Activated CD8-positive, alpha-beta memory T cell treated with anti-CD3 and anti-CD28 coated beads for 48 hours (primary cell): ENCODE results near the gene BTRC.
"Not testable (repeated sequence)": the region's sequence is repeated elsewhere in the genome, so short reads cannot be mapped to it uniquely, and the experiment has no call there.

Experiments used
- DNase-seq, 3 experiments: peaks; one replicate each; pipeline ENCODE4 v3.0.0-alpha.2; 2020; ENCODE audit warnings: low read depth in 2 of 3, low spot score in 2 of 3

Gene BTRC

DNA sequence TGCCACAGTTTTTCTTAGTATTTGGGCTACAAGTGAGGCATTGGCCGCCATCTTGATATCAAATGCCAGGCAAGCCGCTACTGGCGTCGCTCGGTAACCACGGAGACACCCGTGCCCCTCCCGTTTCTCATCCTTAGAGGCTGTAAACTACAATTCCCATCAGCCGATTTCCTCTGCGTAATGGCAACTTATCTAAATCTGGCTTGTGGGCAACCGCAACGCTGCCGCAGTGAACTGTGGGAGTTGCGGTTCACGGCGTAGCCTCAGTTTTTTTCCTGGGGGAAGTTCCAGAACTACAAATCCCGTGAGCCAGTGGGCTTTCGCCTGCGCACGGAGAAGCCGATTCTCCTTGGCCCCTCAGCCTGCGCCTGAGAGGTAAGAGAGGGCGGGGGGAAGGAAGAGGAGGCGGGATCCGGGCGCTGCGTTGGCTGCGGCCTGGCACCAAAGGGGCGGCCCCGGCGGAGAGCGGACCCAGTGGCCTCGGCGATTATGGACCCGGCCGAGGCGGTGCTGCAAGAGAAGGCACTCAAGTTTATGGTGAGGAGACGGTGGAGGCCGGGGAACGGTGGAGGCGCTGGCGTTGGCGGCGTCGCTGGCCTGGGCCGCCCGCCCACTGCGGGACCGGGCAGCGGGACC lies at the start of gene BTRC:
Gene BTRC (plus strand): TSS at position 474 of the 636 bp plus-strand sequence. CDS start 16 bp downstream, at position 490.
- peak; percentile 73 to 92 (median 90) for DNase-seq

DNA sequence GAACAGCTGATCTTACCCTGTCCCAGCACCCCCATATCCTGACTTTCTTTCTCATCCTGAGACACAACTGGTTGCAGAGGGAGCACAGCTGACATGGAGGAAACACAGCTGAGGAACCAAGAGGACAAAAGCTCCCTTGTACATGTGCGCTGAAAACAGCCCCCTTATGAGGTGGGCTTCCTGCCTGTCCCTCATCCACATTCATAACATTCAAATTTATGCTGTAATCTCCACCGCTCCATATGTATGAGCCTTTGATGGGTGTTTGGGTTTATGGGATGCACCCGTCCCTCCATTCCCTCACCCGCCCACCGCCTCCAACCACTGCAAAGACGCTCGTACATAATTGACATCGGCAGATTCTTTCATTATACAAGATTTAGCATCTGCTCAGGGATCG lies 49.6 kb upstream of the BTRC start:
- DNase-seq: no peak

DNA sequence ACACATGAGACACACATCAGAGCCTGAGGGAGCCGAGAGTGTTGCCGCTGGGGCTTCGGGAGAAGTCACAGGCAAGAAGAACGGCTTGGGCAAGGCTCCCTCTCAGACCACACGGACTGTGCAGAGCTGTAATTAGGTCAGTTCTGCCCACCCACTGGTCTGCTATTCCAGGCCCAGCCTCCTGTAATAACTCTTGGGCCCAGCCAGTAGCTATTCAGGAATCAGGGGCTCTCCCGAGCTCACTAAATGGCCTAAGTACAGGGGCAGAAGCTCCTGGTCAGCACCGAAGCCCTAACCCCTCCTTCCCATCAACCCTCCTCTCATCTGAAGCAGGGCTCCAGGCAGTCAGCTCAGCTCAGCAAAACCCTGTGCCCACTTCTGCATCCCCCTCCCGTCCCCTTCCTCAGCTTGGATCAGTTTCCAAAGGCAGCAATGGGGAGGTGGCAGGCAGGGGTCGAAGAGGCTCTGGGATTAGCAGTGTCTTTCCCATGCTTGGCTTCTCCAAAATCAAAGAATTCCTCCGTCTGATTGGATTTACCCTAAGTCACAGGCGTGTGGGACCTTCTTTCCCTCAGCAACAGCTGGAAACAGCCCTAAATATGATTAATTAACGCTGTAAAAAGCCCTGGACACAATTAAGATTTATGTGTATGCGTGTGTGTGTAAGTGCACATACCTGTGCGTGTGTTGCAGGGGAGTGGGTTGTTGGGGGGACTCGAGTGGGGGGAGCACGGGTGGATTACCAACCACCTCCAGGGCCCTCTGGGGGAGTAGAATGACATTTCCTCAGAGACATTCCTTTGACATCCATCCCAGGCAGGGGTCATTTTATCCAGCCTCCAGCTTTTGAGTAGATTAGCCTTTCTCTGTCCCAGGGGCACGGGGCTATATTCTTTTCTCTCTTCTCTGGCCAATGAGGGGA lies 48.4 kb upstream of the BTRC start:
- DNase-seq: no peak

DNA sequence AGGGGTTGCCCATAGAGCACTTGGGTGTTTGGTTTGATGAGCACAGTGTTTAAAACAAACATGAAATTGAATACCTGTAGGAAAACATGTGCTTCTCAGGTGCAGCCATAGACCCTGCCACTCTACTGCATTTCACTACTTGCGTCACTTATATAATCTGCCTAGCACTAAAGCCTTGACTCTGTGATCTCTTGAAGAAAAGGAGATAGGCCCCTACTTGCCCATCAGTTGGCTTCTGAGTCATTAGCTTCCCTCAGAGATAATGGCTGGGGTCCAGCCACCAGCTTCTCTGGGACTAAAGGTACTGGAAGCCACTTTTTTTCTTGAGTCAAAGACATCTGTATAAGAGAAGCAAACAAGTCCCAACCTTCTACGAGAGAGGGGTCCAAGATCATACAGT lies 45.9 kb upstream of the BTRC start:
- DNase-seq: no peak

DNA sequence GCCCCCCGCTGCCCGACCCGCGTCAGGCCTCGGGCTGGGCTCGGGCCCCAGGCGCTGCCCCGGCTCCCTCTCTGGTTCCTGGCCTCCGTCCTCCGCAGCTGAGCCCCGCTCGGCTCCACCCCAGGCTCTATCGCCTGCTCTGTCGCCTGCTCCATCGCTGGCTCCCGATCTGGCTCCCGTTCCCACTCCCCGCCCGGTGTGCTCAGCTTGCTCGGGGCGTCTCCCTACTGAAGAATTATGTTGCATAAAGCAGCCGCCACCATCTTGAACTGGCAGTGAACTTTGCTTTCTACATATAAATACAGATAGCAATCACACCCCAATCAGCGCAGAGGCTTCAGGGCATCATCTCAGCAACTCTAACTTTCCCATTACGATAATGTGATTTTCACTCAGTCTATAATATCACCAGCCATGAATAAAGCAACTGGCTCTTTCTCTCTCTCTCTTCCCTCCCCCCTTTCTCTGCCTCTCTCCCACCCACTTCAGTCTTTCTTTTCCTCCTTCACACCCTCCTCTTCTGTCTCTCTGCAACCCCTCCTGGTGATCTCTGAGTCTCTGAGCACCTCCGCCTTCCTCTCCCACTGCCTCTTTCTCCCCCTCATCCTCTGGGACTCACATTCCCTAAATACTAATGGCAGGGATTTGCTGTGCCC lies 43.3 kb upstream of the BTRC start:
- DNase-seq: no peak

DNA sequence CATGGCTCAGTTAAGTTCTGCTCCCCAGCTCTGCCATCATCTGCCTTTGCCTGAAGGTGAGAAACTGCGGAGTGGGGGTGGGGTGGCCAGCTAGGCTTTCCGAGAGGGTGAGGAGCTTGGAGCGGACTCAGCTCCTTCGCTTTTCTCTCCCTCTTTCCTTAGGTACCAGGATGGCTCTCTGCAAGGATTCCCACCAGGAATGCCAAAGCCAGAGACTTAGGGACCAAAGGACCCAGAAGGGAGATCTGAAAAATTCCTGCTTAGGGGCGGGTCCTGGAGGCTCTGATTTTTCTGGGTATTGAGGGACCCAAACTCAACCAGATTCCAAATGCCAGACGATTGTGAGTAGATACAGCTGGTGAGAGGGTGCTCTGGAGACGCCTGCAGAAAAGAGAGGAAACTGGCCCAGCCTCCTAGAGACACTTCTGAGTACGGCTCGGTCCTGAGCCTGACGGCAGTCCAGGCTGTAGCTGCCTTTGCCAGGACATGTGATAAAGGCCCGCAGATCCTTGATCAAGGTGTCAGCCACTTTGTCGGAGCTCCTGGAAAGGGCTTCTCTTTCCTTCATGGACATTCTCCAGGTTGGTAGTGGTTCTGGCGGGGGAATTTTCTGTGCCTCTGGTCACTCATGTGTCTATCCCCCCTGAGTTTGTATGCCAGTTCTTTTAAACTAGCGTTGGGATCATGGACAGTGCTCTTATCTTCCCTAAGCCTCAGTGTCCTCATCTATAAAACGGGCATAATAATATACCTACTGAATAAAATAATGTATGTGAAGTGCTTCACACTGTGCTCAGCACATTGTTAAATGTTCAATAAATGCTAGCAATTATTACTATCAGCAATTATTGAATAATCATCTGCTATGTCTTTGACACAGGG lies 42.5 kb upstream of the BTRC start:
- DNase-seq: no peak

DNA sequence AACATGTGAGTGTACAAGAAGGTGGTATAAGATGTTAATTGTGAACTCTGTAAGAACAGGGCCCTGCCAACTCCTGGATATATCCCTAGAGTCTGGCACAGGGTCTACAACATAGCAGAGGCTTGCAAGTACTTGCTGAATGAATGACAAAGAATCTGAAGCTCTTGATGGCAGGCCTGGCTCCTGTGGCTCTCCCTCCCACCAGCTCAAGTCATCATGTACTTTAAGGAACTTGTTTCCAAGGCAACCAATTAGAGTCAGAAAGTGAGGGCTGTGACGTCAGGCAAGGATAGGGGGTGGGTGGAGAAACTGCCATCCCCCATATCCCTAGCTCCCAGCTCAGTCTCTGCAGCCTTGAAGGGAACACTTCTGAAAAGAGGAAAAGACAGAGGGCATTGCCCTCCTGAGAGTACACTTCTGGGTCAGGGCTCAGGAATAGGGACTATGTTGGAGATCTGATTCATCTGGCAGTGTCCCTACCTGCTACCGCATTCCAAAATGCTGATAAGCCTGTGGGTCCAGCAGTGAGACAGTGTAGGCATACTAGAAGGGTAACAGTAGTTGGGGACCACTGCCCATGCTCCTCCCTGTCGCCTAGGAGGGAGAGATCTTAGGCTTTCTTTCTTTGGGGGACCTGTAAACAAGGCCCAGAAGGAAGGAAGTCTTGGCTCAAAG lies 34.6 kb upstream of the BTRC start:
- DNase-seq: no peak

DNA sequence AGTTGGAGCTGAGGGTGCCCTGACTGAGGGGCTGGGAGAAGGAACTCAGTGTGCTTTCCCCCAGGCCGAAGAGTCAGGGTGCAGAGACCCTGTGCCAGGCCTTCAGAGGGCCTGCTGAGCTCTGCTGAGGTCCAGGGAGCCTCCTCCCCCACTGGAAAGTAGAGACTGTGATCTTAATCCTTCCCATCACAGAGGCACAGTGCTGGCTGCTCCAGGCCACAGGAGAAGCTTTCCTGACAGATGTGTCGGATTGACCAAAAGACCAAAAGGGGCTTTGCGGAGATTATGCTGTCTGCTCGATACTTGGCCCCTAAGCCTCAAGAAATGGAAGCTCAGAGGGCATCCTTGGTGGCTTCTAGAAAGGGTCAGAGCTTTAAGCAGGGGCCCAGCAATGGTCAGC lies 32.9 kb upstream of the BTRC start:
- no peak for DNase-seq

DNA sequence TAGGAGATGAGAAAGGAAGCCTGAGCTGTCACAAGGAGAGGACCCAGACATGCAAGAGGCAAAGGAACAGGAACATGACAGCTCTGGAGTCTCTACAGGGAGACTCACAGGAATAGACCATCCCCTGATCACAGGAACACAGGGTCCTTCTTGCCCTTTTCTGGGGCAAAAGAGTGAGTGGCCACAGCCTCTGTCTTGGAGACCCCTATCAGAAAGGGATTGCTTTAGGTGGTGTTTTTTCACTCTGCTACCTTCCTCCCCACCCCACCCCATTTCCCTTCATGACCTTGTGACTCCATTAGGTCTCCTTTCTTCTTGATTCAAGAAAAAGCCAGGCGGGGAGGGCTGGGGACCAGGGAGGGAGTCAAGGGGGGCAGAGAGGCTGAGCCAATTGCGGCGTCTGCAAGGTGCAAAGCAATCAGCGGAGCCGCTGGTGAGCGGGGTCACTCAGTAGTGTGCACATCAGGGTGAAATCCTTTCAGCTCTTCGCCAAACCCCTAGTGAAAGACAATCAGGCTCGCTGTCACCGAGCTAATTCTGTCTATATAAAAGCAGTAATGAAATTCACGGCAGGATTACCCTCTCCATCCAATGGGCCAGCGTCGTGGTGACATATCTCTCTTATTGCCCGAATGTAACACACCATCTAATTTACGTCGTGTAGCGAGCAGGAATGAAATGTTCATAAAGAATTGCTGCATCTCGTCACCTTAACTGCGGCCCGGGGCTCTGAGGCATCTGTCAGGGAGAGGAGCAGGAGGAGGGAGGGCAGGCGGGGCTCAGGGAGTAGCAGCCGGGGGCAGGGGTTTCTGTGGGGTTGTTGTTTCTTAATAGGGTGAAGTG lies 31.5 kb upstream of the BTRC start:
- DNase-seq: no peak

DNA sequence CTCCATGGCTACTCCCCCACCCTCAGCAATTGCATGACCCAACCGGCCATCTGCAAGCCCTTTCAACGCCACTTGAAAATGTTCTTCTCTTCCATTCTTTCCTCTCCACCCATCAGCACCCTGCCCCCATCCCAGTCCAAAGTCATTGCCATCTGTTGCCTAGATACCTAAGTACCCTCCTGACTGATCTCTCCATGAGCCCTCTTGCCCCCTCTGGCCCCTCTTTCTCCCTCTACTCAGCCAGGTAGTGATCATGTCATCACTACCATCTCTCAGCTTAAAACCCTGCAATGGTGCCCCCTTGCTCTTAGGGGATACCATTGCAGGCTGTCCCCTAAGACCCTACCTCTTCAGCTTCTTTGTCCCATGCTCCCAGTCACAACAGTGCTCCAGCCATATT lies 30.5 kb upstream of the BTRC start:
- DNase-seq: no peak

DNA sequence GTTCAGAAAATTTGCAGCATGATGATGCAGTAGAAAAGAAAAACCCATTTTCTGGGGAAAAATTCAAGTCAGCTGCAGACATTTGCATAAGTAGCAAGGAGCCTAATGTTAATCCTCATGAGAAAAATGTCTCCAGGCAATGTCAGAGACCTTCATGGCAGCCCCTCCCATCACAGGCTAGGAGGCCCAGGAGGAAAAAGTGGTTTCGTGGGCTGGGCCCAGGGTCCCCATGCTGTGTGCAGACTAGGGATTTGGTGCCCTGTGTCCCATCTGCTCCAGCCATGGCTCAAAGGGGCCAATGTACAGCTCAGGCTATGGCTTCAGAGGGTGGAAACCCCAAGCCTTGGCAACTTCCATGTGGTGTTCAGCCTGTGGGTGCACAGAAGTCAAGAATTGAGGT lies 26.5 kb upstream of the BTRC start:
- DNase-seq: not testable (repeated sequence)

DNA sequence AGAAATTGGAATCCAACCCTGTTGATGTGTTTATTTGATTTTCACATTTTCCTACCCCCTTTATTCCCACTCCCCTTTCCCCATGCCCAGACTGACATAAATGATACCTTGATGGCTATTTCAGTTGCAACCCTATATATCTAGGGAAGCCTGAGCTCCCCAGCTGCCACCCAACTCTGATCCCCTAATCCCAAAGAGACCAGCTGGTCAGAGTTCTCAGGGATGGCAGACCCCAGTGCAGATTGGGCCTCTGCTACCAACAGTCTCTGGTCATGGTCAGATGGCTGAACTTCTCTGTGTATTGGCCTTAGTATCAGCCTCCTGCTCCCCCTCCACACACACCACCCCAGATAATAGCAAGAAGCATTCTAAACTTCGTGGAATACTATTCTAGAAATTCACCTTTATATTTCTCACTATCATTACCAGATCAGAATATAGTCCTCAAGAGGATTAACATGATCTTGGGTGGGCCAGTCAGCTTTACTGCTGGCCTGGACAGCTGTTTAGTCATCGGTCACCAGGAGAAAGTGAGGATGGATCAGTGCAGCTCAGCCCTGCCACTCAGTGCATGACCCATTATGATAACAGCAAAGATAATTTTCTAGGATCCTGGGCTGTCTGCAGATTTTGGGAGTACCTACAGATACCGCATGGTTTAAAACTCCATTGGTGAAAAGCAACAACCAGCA lies 24.5 kb upstream of the BTRC start:
- DNase-seq: no peak

DNA sequence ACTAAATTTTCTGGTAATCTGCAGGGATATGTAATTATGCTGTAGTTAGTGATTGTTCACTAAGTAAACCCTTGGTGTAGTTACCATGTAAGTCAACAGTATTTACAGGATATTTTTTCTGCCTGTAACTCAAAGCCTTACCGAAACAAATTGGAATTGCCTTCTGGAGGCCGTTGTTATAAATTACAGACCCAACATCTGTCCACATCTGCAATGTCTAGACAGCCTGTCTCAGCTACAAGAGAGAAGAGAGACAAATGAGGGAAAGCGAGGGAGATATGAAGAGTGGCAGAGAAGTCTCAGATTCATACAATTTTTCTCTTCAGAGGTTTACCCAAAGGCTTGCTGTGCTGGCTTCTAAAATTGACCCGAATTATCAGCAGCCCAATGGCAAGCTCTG lies 23.7 kb upstream of the BTRC start:
- DNase-seq: no peak

DNA sequence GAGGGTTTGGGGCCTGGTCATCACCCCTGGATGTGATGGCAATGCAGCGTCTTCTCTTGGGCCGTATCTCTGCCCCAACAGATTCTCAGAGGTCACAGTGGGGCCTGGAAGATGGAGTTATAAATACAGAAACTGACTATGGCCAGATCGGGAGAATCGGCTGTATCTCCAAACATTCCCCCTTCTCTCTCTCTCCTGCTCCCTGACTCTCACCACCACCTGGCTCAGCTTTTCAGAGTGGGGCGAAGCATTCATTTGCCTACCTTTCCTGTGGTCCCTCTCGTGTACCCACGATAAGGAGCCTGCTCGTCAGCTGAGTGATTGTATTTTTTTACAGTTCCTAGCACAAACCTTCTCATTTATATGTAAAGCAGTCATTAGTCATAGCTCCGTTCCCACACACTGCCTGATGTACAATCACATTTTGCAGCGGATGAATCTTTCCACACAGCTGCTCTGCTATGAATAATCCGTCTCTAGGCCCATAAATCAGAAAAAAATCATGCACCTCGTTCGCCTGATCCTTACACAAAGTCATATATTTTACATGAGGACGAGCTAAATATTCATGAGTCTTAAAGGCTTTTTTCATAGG lies 23.2 kb upstream of the BTRC start:
- no peak for DNase-seq

DNA sequence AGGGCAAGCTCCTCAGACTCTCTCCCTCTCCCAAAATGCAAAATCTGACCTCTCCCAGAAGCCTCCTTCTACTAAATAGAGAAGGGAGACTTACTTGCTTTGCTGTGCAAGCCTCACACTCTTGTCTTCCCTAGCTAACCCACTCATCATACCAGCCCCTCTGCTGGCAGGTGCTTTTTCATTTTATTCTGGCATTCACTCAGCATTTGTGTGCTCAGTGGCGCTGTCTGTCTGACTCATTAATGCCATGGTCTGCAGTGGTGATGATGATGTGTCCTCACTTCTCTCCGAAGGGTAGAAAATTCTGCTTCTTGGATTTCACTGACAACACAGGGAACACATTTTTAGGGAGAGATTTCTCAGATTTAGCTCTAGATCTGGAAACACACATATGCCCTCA lies 22.0 kb upstream of the BTRC start:
- no peak for DNase-seq

DNA sequence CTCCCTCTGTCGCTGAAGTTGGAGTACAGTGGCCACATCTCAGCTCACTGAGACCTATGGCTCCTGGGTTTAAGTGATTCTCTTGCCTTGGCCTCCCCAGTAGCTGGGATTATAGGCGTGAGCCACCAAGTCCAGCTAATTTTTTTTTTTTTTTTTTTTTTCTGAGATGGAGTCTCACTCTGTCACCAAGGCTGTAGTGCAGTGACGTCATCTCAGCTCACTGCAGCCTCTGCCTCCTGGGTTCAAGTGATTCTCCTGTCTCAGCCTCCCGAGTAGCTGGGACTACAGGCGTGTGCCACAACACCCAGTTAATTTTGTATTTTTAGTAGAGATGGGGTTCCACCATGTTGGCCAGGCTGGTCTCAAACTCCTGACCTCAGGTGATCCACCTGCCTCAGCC lies 19.7 kb upstream of the BTRC start:
- DNase-seq: not testable (repeated sequence)

DNA sequence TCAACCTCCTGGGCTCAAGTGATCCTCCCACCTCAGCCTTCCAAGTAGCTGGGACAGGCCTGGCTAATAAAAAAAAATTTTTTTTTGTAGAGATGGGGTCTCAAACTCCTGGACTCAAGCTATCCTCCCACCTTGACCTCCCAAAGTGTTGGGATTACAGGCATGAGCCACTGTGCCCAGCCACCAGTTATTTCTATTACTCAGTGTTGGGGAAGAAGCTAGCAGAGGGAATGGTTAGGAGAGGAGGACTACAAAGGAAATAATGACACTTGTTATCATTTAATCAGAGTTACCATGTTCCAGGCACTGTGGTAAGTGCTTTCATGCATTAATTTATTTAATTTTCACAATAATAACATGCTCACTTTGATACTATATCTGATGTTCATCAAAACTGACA lies 17.6 kb upstream of the BTRC start:
- DNase-seq: no peak

DNA sequence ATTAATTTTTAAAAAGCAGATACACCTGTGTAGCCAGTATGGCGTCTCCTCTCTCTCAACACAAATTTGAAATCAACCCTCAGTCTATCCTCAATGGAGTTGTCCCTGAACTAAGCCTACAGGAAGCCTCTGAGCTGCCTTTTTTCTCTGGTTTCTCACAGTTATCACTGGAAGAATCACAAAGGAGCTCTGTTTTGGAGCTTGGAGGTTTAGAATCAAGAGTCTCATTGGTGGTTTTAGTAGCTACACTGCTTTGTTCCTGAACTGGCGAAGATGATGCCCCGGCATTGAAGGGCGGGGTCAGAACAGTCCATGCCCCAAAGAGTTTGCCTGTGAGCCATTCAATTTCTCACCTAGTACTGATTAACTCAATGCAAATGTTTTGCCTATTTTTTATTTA lies 16.1 kb upstream of the BTRC start:
- DNase-seq: no peak

DNA sequence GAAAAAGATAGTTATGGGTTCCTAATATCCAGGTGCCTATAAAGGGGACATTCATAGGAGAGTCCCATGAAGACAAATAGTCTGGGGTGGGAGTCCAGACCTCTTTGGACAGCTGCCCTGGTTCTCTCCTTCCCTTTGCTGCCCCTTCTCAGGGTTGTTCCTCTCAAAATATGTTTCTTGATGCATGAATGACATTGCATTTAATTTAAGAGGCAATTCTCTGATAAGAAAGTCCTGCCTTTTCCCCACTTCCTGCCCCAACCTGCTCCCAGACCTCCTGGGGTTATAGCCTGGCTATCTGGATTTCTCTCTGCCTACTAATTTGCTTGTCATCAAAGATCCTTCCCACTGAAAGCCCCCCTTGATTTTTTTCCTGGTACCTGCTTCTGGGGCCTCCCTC lies 12.5 kb upstream of the BTRC start:
- DNase-seq: no peak
